IPS DF 6.9 (cell line): ENCODE results near the gene NFAM1.

ENCODE experiments used
- DNase-seq: peaks from one replicate; pipeline ENCODE4 v3.0.0-alpha.2; 2013; ENCODE audit warnings: low read depth, low spot score
- H3K27ac ChIP-seq: one replicate; pipeline ENCODE4 v1.5.1; 2013; ENCODE audit warnings: low read length, control low read depth
- H3K27me3 ChIP-seq: 2 replicates; pipeline ENCODE4 v1.6.1; 2013; ENCODE audit warnings: mild to moderate bottlenecking, low read length; ENCODE audit not compliant: control insufficient read depth, insufficient read depth
- H3K36me3 ChIP-seq: 2 replicates; pipeline ENCODE4 v1.6.1; 2013; ENCODE audit warnings: low read length; ENCODE audit not compliant: control insufficient read depth, insufficient read depth
- H3K4me1 ChIP-seq: 2 replicates; pipeline ENCODE4 v1.6.1; 2013; ENCODE audit warnings: low read length; ENCODE audit not compliant: control insufficient read depth, insufficient read depth
- H3K4me3 ChIP-seq: 2 replicates; pipeline ENCODE4 v1.5.1; 2013; ENCODE audit warnings: mild to moderate bottlenecking, low read length
- H3K9me3 ChIP-seq: 2 replicates; pipeline ENCODE4 v1.6.1; 2013; ENCODE audit warnings: low read length, inconsistent platforms; ENCODE audit not compliant: control insufficient read depth, insufficient read depth
- WGBS: extraction: QIAGEN DNeasy Blood & Tissue Kit; methylation state at CpG from one replicate; pipeline ENCODE4 v1.1.7; 2013; ENCODE audit warnings: mixed read lengths, missing lambda C conversion rate; ENCODE audit not compliant: insufficient read length, insufficient coverage; 5-methylcytosine and 5-hydroxymethylcytosine counted together

The NFAM1 gene

DNA sequence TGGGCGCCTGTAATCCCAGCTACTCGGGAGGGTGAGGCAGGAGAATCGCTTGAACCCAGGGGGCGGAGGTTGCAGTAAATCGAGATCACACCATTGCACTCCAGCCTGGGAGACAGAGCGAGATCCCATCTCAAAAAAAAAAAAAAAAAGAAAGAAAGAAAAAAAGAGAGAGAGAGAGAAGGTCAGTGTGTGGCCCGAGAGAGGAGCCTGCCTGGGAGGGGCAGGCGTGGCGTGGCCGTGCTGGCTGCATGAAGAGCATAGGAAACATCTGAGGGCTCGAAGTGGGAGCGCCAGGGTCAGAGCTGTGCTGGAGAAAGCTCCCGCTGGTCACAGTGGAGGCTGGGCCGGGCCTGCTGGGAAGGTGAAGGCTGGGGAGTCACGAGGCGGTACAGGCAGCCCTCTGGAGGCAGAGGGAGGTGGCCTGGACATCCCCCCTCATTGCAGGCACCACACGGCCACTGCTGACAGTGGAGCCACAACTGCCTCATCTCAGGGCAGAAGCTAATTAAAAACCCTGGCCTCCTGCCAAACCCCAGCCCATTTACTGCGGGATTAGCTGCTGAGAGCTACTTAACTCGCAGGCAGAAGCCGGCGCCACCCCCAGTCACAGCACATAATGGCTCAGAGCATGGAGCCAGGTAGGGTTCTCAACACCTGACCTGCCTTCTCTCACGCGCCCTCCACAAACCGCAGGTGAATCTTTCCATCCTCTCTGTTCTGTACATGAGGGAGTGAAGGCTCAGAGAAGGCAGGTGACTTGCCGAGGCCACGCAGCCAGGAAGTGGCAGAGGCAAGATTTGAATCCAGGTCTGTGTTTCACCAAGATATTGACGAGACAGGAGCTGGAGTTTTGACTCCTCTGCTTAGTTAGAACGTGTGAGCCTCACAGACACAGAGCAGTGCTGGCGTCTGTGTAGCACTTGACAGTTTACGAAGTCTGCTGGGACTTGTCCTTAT lies 32.6 kb downstream of the NFAM1 start:
- no peaks in the 10 kb centered on the region for H3K27me3 ChIP-seq
- no peak overlapping the region for H3K27ac ChIP-seq
- no CpG with 5 or more reads among the region's 30 CpGs for WGBS

DNA sequence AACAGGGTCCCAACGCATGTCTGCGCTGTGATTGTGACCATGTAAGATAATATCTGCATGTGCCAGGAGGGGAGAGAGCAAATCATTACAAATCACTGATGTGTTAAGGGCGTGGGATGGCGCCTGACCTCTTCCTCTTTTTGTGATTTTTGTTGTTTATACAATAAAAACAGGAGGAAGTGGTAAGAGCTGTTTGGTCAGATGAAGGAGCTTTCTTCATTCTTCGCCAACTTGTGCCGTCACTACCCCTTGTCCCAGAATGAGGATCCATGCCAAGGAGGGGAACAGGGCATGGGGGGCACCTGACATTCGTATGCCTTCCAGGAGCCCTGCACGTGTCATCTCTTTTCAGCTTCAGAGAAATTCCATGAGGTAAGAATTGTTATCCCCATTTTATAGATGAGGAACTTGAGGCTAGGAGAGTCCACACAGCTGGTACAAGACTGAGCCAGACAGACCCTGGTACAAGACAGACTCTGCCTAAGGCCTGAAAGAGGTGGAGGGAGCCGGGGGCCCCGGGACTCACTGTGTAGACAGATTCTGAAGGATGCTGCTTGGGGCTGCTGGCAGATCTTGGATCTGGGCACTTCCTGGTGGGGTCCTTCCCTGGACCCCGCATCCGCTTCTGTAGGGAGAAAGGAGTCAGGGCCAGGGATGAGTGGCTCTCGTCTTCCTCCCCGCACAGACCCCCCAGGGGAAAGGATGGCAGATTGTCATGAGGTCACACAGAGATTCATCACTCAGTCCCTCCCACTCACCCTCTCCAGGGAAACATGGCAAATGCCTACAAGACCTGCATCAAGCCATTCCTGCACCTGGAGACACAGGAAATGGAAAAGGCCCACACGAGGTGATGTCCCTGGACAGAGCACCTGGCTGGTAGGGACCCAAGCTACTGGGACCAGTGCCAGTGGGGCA lies 34.6 kb downstream of the NFAM1 start:
- Histone ChIP-seq H3K27ac (no peak overlapping the region), H3K27me3 (no peaks in the 10 kb centered on the region), H3K36me3 (no peaks in the 10 kb centered on the region), H3K4me3 (no peak overlapping the region), H3K4me1 (no peaks in the 10 kb centered on the region), H3K9me3 (no peaks in the 10 kb centered on the region)
- WGBS: no CpG with 5 or more reads among the region's 15 CpGs
- no peak for DNase-seq

More for the DNA sequence above, 32.6 kb downstream of the NFAM1 start:
- no peaks in the 10 kb centered on the region for H3K36me3 ChIP-seq
- DNase-seq: no peak
- H3K4me1 ChIP-seq: 0 out of 2 replicates have a peak, but pooled peaks cover 2% of the 10 kb centered on the region
- no peak overlapping the region for H3K4me3 ChIP-seq
- H3K9me3 ChIP-seq: no peaks in the 10 kb centered on the region

DNA sequence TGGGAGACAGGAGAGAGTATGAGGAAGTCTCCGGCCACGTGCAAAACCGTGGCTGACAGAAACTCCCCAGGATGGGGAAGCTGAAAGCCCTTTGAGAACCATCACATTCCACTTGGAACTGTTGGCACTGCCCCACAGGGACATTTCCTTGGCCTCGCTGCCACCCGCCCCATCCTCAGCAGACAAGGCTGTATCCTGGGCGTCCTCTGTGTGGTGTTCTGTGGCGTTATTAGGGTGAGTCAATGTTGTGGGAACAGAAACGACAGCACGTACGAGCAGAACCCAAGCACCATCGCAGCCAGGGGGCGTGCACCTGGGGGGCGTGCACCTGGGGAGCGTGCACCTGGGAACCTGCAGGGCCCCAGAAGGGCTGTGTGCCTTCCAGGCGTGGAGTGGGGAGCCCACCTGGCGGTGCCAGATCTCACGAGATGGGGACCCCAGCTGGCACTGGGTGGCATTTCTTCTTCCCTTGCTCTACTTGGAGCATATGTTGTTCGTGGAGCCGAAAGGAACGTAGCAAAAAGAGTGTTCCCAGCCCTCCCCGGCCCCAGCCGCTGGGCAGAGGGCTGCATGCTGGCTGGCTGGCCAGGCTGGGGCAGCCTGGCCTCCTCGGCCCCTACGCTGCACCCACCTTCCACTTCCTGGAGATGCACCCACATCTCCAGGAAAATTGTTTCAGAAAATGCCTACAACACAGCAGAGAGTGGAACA lies 35.4 kb downstream of the NFAM1 start:
- Histone ChIP-seq H3K4me3 (no peak overlapping the region), H3K36me3 (no peaks in the 10 kb centered on the region), H3K27me3 (0 out of 2 replicates have a peak, but pooled peaks cover 2% of the 10 kb centered on the region), H3K27ac (no peak overlapping the region), H3K9me3 (no peaks in the 10 kb centered on the region), H3K4me1 (no peaks in the 10 kb centered on the region)
- WGBS: no CpG with 5 or more reads among the region's 24 CpGs
- no peak for DNase-seq

DNA sequence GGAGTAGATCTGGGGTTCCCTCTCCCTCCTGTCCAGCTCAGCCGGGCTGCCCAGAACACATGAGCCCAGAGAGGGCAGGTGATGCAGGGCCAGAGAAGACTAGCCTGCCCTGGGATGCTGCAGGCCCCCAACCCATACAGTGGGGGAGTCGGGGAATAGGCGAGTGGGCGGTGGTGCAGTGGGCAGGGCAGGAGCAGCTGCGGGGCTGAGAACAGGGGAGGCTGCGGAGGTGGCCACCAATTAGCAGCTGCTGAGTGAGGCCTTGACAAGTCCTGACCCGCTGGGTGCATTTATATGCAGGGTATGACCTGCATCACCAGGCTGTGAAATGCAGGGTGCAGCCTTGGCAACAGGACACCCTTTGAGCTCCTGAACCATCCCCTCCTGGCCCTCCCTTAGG lies 43.1 kb downstream of the NFAM1 start:
- no peak for DNase-seq
- H3K27ac ChIP-seq: no peak overlapping the region
- WGBS: no CpG with 5 or more reads among the region's 7 CpGs

DNA sequence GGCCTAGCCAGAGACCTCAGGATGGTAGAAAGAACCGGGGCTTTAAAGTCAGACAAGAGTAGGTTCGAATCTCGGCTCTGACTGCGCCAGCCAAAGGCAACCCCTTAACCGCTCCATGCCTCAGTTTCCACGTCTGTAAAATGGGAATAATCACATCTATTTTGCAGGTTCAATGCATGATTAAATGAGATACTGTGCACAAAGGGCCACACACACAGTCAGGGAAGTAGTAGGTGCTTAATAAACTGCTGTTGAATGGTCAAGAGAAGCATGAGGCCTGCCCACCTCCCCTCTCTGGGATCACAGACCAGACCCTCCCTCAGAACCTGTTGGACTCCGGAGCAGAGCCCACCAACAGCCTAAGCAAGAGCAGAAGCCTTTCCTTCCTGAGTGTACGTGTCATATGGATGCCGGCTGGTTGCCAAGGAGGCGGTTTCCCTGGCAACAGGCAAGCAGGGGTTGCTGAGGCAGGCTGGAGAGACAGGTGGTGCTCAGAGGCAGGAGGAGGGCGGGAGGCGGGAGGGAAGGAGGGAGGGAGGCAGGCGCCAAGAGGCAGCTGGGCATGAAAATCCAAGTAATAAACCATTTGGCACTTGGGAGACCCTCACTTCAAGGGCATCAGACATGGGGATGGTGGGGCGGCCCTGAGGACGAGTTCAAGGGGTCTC lies 43.9 kb downstream of the NFAM1 start:
- no peak overlapping the region for H3K4me3 ChIP-seq
- WGBS: no CpG with 5 or more reads among the region's 15 CpGs

More for the DNA sequence above, 43.1 kb downstream of the NFAM1 start:
- Histone ChIP-seq H3K9me3 (no peaks in the 10 kb centered on the region), H3K36me3 (no peaks in the 10 kb centered on the region), H3K27me3 (0 out of 2 replicates have a peak, but pooled peaks cover 2% of the 10 kb centered on the region), H3K4me3 (no peak overlapping the region), H3K4me1 (peaks cover 4% of the 10 kb centered on the region)

DNA sequence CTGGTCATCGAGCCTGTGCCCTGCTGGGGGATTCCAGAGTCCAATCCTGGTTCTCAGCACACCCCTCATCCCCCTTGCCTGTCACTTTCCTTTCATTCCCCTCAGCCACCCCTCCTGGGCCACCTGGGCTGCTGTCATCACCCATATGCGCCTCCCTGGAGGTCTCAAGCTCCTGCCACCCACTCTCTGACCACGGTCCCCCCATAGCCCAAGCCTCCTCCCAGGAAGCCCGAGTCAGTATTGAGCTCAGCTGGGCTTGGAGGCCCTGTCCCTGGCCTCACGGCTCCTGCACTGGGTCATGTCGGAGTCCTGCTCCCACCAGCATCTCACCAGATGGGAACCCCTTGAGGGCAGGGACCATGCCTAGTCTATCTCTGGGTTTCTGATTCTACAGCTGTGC lies 44.6 kb downstream of the NFAM1 start:
- Histone ChIP-seq H3K9me3 (no peaks in the 10 kb centered on the region), H3K27ac (no peak overlapping the region), H3K4me3 (no peak overlapping the region), H3K4me1 (peaks cover 4% of the 10 kb centered on the region), H3K36me3 (no peaks in the 10 kb centered on the region), H3K27me3 (0 out of 2 replicates have a peak, but pooled peaks cover 2% of the 10 kb centered on the region)
- no CpG with 5 or more reads among the region's 6 CpGs for WGBS
- DNase-seq: no peak

More for the DNA sequence above, 43.9 kb downstream of the NFAM1 start:
- Histone ChIP-seq H3K27me3 (0 out of 2 replicates have a peak, but pooled peaks cover 2% of the 10 kb centered on the region), H3K4me1 (peaks cover 4% of the 10 kb centered on the region), H3K9me3 (no peaks in the 10 kb centered on the region), H3K27ac (no peak overlapping the region), H3K36me3 (no peaks in the 10 kb centered on the region)
- DNase-seq: no peak

DNA sequence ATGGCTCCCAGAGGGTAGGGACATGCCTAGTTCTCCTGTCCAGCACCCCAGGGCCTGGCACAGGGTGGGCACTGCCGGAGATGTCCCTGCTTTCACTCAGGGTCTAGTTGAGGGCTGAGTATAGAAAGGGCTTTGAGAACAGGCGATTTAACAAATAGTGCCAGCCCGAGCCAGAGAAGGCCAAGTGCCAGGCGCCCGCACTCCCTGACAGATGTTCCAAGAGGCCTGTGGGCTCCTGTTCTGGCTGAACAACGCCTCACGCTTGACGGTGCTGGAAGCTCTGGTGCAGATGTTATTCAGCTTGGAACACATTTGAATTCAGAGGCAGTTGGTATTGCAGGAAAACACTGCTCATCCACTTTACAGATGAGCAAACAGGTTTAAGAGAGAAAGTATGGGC lies 46.5 kb downstream of the NFAM1 start:
- Histone ChIP-seq H3K4me1 (peaks cover 11% of the 10 kb centered on the region), H3K27ac (no peak overlapping the region), H3K4me3 (no peak overlapping the region), H3K27me3 (no peaks in the 10 kb centered on the region), H3K36me3 (no peaks in the 10 kb centered on the region), H3K9me3 (no peaks in the 10 kb centered on the region)
- WGBS: no CpG with 5 or more reads among the region's 8 CpGs
- DNase-seq: no peak

DNA sequence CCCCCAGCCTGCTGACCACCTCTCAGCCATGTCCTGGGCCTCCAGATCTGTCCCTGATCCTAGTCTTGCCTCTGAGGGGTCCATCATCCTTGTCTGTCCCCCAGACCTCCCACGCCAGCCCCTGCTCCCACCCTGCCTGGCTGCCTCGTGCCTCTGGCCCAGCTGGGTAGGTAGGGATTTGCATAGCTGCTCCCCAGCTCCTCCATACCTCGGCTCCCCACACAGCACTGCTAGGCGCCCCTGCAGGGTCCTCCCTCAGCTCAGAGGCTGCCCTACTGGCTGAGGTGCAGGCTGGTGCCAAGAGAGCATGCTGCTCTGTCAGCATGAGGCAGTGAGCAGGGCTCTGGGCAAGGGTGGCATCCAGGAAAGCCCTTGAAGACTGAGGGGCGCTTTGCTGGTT lies 47.7 kb downstream of the NFAM1 start:
- Histone ChIP-seq H3K4me3 (no peak overlapping the region), H3K36me3 (no peaks in the 10 kb centered on the region), H3K9me3 (no peaks in the 10 kb centered on the region), H3K4me1 (peaks cover 14% of the 10 kb centered on the region), H3K27me3 (no peaks in the 10 kb centered on the region), H3K27ac (no peak overlapping the region)
- DNase-seq: no peak
- WGBS: no CpG with 5 or more reads among the region's 5 CpGs

DNA sequence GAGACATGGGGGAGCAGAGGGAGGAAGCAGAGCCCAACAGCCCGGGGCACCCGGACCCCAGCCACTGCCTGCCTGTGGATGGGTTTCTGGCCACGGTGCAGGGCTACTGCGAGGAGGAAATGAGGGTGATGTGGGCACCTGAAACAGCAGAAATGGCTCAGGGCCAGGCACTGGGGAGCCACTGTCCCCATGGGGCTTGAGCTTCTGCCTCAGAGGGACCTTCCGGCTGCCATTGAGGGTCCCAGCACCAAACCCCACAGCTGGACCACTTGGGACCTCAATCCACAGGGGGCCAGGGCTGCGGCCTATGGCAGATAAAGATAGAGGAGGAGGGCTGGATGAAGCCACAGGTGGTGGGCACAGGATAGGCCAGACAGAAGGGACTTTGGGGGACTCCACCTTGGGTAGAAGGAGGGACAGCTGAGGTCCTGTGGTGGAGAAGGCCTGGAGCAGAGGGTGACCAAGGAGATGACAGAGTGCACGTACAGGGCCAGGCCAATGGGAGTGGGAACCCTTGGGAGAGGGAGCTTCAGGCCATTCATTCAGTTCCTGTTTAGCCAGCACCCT lies 48.3 kb downstream of the NFAM1 start:
- H3K9me3 ChIP-seq: no peaks in the 10 kb centered on the region
- no peak overlapping the region for H3K4me3 ChIP-seq
- DNase-seq: no peak
- no CpG with 5 or more reads among the region's 7 CpGs for WGBS
- H3K36me3 ChIP-seq: no peaks in the 10 kb centered on the region
- no peak overlapping the region for H3K27ac ChIP-seq
- no peaks in the 10 kb centered on the region for H3K27me3 ChIP-seq
- peaks cover 10% of the 10 kb centered on the region for H3K4me1 ChIP-seq
